GM12878 (cell line): ENCODE data around the gene RASGRF2. TPM values are rescaled to one million over a fixed set of nuclear protein-coding genes. Genes with fewer than 3 reads are reported as not detected.

Experiments
- ATAC-seq: fragments of 200-7000 bp; cut with Tn5 transposase; 3 replicates; pipeline ENCODE4 v1.9.1; 2020; ENCODE audit warnings: mild to moderate bottlenecking, moderate library complexity
- BruUV-seq: library from RNA; stranded (reverse); fragments of 400-500 nt; replicated peaks from 2 replicates; lab custom pipeline; 2021; lab: Mats Ljungman, UMichigan
- CTCF ChIA-PET: fragments of 300-600 bp; sonication (Branson Sonifier 250); formaldehyde crosslinking; extraction: SDS; loops from one replicate; lab custom pipeline; 2021; ENCODE audit warnings: inconsistent platforms; lab: Yijun Ruan, JAX
- POLR2A ChIA-PET: fragments of 350-600 bp; formaldehyde crosslinking; extraction: SDS; loops from one replicate; lab custom pipeline; 2021; ENCODE audit warnings: inconsistent platforms; lab: Charles Lee
- RAD21 ChIA-PET: fragments of 300-600 bp; sonication (Branson Sonifier 250); formaldehyde crosslinking; loops from one replicate; lab custom pipeline; 2023; ENCODE audit warnings: antibody characterized with exemption; ENCODE audit not compliant: unreplicated experiment; lab: Charles Lee
- SMC1A ChIA-PET: fragments of 300-600 bp; sonication (Branson Sonifier 250); formaldehyde crosslinking; loops from one replicate; lab custom pipeline; 2023; ENCODE audit not compliant: unreplicated experiment, uncharacterized antibody; lab: Charles Lee
- DNase-seq: peaks from one replicate; pipeline ENCODE4 v3.0.0-alpha.2; 2011; ENCODE audit warnings: low read depth, low spot score
- FAIRE-seq: peaks from 3 replicates; lab custom pipeline; 2011; peaks lifted over from hg19 to GRCh38; lab: Jason Lieb, UNC
- H2AFZ ChIP-seq: 2 replicates; pipeline ENCODE4 v1.6.0; 2011; ENCODE audit warnings: low read depth, low read length, control low read depth; ENCODE audit not compliant: control insufficient read depth
- H3K27ac ChIP-seq: 2 replicates; pipeline ENCODE4 v1.5.1; 2011; ENCODE audit warnings: control low read depth; ENCODE audit not compliant: control insufficient read depth, insufficient read depth
- H3K27me3 ChIP-seq, 2 experiments: replicated peaks in 1 of 2; 2 replicates each; pipeline versions ENCODE4 v1.6.0 to v1.6.1; 2011; ENCODE audit warnings: low read length in 1 of 2; ENCODE audit not compliant: control insufficient read depth in 2 of 2, insufficient read depth in 2 of 2
- H3K36me3 ChIP-seq, 2 experiments: 2 replicates each; pipeline ENCODE4 v1.5.1; 2011; ENCODE audit warnings: low read length in 1 of 2; ENCODE audit not compliant: control insufficient read depth in 2 of 2, insufficient read depth in 2 of 2
- H3K4me1 ChIP-seq: 2 replicates; pipeline ENCODE4 v1.6.1; 2011; ENCODE audit warnings: mild to moderate bottlenecking, low read length, moderate library complexity, mixed read lengths; ENCODE audit not compliant: control insufficient read depth, insufficient read depth
- H3K4me2 ChIP-seq: 2 replicates; pipeline ENCODE4 v1.6.0; 2011; ENCODE audit warnings: control low read depth; ENCODE audit not compliant: control insufficient read depth, insufficient read depth
- H3K4me3 ChIP-seq: fragments of 200-600 bp; sonication (generic); 2 replicates; pipeline ENCODE4 v1.5.1; 2016
- H3K79me2 ChIP-seq: 2 replicates; pipeline ENCODE4 v1.6.0; 2011; ENCODE audit warnings: low read length; ENCODE audit not compliant: control insufficient read depth, insufficient read depth
- H3K9ac ChIP-seq: 2 replicates; pipeline ENCODE4 v1.8.0; 2011; ENCODE audit warnings: low read length, control low read depth, mixed read lengths; ENCODE audit not compliant: control insufficient read depth, insufficient read depth
- H3K9me3 ChIP-seq: replicated peaks from 3 replicates; pipeline ENCODE4 v1.5.1; 2011; ENCODE audit warnings: mild to moderate bottlenecking, low read length; ENCODE audit not compliant: control insufficient read depth, insufficient read depth
- H4K20me1 ChIP-seq: 2 replicates; pipeline ENCODE4 v1.6.0; 2011; ENCODE audit not compliant: control insufficient read depth, insufficient read depth
- CBX3 ChIP-seq: fragments of 200-600 bp; sonication (generic); IDR thresholded peaks from 2 replicates; pipeline ENCODE4 v1.6.1; 2016; ENCODE audit warnings: low read depth, borderline replicate concordance
- EGR1 ChIP-seq, 2 experiments: IDR thresholded peaks; 1 replicate in 1 of 2; 2 replicates in 1 of 2; pipeline ENCODE4 v1.6.1; 2011 to 2012; ENCODE audit warnings: low read depth in 2 of 2, low read length in 2 of 2, borderline replicate concordance in 1 of 2, mild to moderate bottlenecking in 1 of 2, moderate library complexity in 1 of 2
- HDGF ChIP-seq: fragments of 450-650 bp; IDR thresholded peaks from 2 replicates; pipeline ENCODE4 v1.6.1; 2016; ENCODE audit warnings: antibody characterized with exemption
- NFYB ChIP-seq: IDR thresholded peaks from 2 replicates; pipeline ENCODE4 v1.6.1; 2011; ENCODE audit warnings: low read depth, mild to moderate bottlenecking, low read length, improper control_type of control experiment, moderate library complexity; ENCODE audit not compliant: insufficient read depth
- SP1 ChIP-seq: IDR thresholded peaks from one replicate; pipeline ENCODE4 v1.6.1; 2011; ENCODE audit warnings: low read depth, low read length
- ZNF217 ChIP-seq: fragments of 450-650 bp; IDR thresholded peaks from 2 replicates; pipeline ENCODE4 v1.6.1; 2017; ENCODE audit warnings: antibody characterized with exemption, mild to moderate bottlenecking
- ZNF274 ChIP-seq: IDR thresholded peaks from one replicate; pipeline ENCODE4 v1.8.0; 2011; ENCODE audit not compliant: insufficient read length, insufficient read depth
- ZNF622 ChIP-seq: fragments of 450-650 bp; IDR thresholded peaks from 2 replicates; pipeline ENCODE4 v1.6.1; 2017; ENCODE audit warnings: mild to moderate bottlenecking, inconsistent platforms
- whole genome bisulfite sequencing: methylation state at CpG from one replicate; pipeline ENCODE4 v1.1.6; 2016; ENCODE audit warnings: low lambda C conversion rate; ENCODE audit not compliant: insufficient replicate concordance, insufficient coverage; ENCODE audit errors: missing lambda C conversion rate; 5-methylcytosine and 5-hydroxymethylcytosine counted together
- in situ Hi-C: fragments of 300-500 bp; cut with MboI; formaldehyde crosslinking; loops from 9 replicates; pipeline ENCODE4 v1.14.3; 2018; ENCODE audit warnings: mixed read lengths
- intact Hi-C: fragments of 100-400 bp; cut with micrococcal nuclease; formaldehyde crosslinking; loops from one replicate; pipeline ENCODE4 v1.14.2; 2022; ENCODE audit not compliant: unreplicated experiment
- polyA plus RNA-seq, 11 experiments: library from polyadenylated mRNA; depleted of rRNA in 4 of 11; unstranded in 6 of 11; stranded (reverse) in 5 of 11; fragments of >200 nt; fragmentation: Nextera tagmentation in 4 of 11; fragmentation: Illumina TruSeq in 1 of 11; extraction: Ambion mirVana in 4 of 11; extraction: Trizol in 1 of 11; gene quantifications; 1 replicate in 1 of 11; 2 replicates in 10 of 11; pipeline versions ENCODE4 v1.2.1 to v1.2.3, GENCODE V29; 2011 to 2016; ENCODE audit warnings: inconsistent platforms in 2 of 11, missing spikeins in 2 of 11, low read depth in 1 of 11
- total RNA-seq, 4 experiments: library from RNA; depleted of rRNA in 3 of 4; stranded (reverse); fragments of >200 nt in 3 of 4; fragmentation: Illumina TruSeq in 1 of 4; extraction: Trizol in 1 of 4; gene quantifications; 2 replicates each; pipeline versions ENCODE4 v1.2.1 to v1.2.3, GENCODE V29; 2013 to 2021
- TF ChIP-seq, protein P1 (sequence below): IDR thresholded peaks from 2 replicates; pipeline ENCODE4 v1.6.1; 2011; ENCODE audit warnings: low read depth, mild to moderate bottlenecking, low read length, moderate library complexity, borderline replicate concordance; ENCODE audit errors: extremely low read depth
- TF ChIP-seq, protein P2 (sequence below): IDR thresholded peaks from 2 replicates; pipeline ENCODE4 v1.6.1; 2011; ENCODE audit warnings: borderline replicate concordance, low read depth, mild to moderate bottlenecking, moderate library complexity, mixed read lengths, low read length; ENCODE audit not compliant: insufficient read depth; ENCODE audit errors: extremely low read length
- TF ChIP-seq, protein P3 (sequence below): fragments of 450-650 bp; IDR thresholded peaks from 2 replicates; pipeline ENCODE4 v1.6.1; 2018; ENCODE audit warnings: mild to moderate bottlenecking, low read depth, moderate library complexity; ENCODE audit not compliant: partially characterized antibody

The RASGRF2 gene
- total and polyA plus RNA-seq, 10 of the 15 experiments (the other 5 are each of a cell fraction or from before 2014, with no cell fraction given), result 0.05 to 0.24 (median 0.07) TPM

DNA sequence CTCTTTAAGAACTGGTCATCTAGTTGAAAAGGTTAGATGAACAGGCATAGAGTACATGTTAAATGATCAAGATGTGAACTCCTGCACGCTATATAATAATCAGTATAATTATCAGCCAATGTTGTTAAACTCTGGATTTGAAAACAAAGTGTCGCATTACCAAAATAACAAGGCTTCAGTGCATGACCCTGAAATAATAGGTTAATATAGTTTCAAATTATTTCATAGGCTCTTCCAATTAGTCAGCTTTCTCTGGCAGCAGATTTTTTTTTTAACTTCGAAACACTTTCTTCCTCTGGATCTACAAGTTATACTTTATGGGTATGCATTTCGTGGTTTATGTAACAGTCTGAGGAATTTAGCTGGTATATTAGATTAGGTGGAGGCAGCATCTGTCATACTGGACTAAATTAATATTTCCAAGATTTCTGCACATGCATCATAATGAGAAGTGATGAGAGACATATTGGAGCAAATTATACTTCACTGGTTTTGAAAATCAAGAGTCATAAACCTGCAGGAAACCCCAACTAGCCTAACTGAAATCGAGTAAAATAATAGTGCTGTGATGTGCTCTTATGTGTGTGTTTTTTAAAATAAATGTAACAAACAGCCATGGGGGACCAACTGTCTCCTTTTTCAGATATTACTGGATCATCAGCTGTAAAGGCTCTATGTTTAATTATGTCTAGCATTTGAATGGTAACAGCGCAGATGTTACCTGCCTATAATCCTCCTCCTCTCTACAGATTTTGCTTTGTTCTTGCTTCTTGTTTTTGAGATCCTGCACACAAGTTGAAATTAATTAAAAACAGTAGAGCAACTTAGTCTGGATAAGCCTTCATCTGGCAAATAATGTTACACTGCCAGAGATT is 187.1 kb downstream of the RASGRF2 start:
- no peak overlapping the region for H3K4me3 ChIP-seq
- H3K27ac ChIP-seq, result no peak overlapping the region
- no peaks in the 10 kb centered on the region for H3K27me3 ChIP-seq
- RAD21 ChIA-PET, result no interaction called here
- H4K20me1 ChIP-seq, result no peaks in the 10 kb centered on the region
- in situ Hi-C loops, result no loop called here
- CTCF ChIA-PET, result no interaction called here
- DNase-seq (no peak), FAIRE-seq (no peak), ATAC-seq (no peak)
- no peak overlapping the region for H3K4me2 ChIP-seq
- TF ChIP-seq EGR1 (IDR thresholded peaks at IDR 0.05; ENCODE audit: borderline replicate concordance in 1 of 2, low read depth in 2 of 2, low read length in 2 of 2) (no peak), NFYB (no peak)
- no peaks in the 10 kb centered on the region for H3K9me3 ChIP-seq
- SMC1A ChIA-PET, result no interaction called here
- H3K36me3 ChIP-seq, result no peaks in the 10 kb centered on the region
- no peak overlapping the region for H3K9ac ChIP-seq
- intact Hi-C loops, result no loop called here
- no peak overlapping the region for H2AFZ ChIP-seq
- H3K79me2 ChIP-seq, result no peaks in the 10 kb centered on the region
- WGBS, result 33% methylated on average over 6 of the region's 6 CpGs
- BruUV-seq, result no TSS peak
- H3K4me1 ChIP-seq, result no peaks in the 10 kb centered on the region
- POLR2A ChIA-PET, result no interaction called here

DNA sequence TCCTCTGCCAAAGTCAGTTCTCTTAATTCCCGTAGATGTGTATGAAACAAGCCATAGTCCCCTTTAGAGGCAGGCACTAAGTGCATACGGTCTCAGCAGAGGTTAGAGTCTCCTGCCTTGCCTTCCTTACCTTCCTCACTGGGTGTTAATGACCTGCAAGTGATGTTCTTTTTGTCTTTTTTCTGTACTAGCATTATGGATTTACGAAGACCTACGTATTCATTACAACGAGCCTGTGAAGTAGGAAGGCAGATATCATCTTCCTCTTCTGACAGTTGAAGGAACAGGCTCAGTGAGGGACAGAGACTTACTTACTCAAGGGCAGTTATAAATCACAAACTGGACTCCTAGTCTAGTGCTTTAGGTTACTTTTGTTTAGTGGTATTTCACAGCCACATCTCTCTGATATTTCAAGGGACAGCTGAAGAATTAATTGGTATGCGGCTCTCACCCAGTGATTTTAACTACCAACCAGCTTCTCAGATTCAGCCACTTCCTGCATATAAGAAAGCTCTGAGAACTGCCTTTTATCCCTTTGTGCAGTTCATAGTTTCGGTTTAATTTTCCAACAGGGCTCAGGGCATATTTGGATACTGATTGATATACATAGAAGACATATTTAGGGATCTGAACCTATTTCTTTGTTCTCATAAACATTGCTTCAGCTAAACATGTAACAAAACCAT is 187.9 kb downstream of the RASGRF2 start:
- Histone ChIP-seq H3K36me3 (no peaks in the 10 kb centered on the region), H3K27ac (no peak overlapping the region), H3K4me3 (no peak overlapping the region), H3K4me1 (no peaks in the 10 kb centered on the region), H3K9ac (no peak overlapping the region), H2AFZ (no peak overlapping the region), H3K27me3 (no peaks in the 10 kb centered on the region), H3K4me2 (no peak overlapping the region), H4K20me1 (no peaks in the 10 kb centered on the region), H3K9me3 (no peaks in the 10 kb centered on the region), H3K79me2 (no peaks in the 10 kb centered on the region)
- no peak for ATAC-seq
- DNase-seq, result no peak
- SMC1A ChIA-PET, result no interaction called here
- CTCF ChIA-PET, result no interaction called here
- BruUV-seq, result no TSS peak
- POLR2A ChIA-PET, result no interaction called here
- no peak for FAIRE-seq
- in situ Hi-C loops (no loop called here), intact Hi-C loops (no loop called here)
- RAD21 ChIA-PET, result no interaction called here
- 57% methylated on average over 7 of the region's 7 CpGs for WGBS
- TF ChIP-seq, protein P1, sequence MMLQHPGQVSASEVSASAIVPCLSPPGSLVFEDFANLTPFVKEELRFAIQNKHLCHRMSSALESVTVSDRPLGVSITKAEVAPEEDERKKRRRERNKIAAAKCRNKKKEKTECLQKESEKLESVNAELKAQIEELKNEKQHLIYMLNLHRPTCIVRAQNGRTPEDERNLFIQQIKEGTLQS, result no peak
- TF ChIP-seq, protein P2, sequence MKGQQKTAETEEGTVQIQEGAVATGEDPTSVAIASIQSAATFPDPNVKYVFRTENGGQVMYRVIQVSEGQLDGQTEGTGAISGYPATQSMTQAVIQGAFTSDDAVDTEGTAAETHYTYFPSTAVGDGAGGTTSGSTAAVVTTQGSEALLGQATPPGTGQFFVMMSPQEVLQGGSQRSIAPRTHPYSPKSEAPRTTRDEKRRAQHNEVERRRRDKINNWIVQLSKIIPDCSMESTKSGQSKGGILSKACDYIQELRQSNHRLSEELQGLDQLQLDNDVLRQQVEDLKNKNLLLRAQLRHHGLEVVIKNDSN, result no peak
- TF ChIP-seq ZNF274, result no peak
- no peak for TF ChIP-seq ZNF217
- no peak for TF ChIP-seq SP1
- no peak for TF ChIP-seq CBX3
- no peak for TF ChIP-seq HDGF
- no peak for TF ChIP-seq ZNF622
- TF ChIP-seq, protein P3, sequence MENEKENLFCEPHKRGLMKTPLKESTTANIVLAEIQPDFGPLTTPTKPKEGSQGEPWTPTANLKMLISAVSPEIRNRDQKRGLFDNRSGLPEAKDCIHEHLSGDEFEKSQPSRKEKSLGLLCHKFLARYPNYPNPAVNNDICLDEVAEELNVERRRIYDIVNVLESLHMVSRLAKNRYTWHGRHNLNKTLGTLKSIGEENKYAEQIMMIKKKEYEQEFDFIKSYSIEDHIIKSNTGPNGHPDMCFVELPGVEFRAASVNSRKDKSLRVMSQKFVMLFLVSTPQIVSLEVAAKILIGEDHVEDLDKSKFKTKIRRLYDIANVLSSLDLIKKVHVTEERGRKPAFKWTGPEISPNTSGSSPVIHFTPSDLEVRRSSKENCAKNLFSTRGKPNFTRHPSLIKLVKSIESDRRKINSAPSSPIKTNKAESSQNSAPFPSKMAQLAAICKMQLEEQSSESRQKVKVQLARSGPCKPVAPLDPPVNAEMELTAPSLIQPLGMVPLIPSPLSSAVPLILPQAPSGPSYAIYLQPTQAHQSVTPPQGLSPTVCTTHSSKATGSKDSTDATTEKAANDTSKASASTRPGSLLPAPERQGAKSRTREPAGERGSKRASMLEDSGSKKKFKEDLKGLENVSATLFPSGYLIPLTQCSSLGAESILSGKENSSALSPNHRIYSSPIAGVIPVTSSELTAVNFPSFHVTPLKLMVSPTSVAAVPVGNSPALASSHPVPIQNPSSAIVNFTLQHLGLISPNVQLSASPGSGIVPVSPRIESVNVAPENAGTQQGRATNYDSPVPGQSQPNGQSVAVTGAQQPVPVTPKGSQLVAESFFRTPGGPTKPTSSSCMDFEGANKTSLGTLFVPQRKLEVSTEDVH, result no peak
